HG03108 (cell line): Measurements from ENCODE around the gene COA7.

Experiments
- ATAC-seq: cut with Tn5 transposase; IDR thresholded peaks from one replicate; pipeline ENCODE4 v1.9.1; 2021; ENCODE audit warnings: moderate library complexity; ENCODE audit not compliant: unreplicated experiment

The COA7 gene

DNA sequence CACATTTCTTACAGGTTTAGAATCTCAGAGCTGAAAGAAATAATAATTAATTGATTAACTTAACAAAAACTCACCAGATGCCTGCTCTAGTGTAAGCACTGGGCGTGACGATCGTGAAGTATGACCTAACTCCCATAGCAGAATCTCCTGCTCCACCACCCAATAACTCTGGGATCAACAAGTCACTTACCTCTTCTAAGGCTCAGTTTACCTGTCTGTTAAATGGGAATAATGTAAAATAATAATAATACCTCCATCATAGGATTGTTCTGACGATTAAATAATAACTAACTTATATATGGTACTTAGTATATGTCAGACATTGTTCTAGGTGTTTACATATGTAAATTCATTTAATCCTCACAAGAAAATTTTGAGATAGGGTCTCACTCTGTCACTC is 24.6 kb downstream of the COA7 start:
- no peak for ATAC-seq

DNA sequence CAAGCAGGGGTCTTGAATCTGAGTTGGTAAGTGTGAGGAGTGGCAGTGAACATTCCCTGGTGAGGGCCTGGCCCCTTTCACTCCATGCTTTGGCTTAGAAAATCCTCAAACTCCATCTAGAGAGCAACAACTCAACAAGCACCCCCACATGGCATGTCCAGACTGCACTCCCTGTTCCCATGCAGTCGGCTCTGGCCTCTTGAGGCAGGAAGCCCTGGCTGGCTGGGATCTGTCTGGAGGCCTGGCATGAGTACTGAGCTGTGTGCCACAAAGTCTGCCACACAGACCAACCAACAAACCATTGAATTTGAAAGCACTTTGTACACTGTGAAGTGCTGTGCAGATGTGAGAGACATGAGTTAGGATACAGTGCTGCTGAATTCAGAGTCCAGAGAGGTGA is 25.2 kb downstream of the COA7 start:
- ATAC-seq, result no peak

DNA sequence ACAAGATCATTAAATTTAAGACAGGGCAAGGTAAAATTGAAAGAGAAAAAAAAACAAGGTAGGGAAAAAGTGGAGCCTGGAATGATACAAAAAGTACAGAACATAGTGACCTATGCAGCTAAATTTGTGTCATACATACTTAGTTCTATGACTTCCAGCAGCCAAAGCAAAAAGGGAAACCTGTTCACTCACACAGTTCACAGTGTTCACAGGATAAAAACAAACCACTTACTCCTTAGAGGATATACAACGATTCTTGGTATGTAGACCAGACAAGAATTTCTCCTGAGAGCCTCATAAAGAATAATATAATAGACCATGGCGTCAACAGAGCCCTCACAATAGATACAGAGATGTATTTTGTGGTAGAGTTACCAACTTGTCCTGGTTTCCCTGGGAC is 27.5 kb downstream of the COA7 start:
- ATAC-seq, result no peak

- no peak for ATAC-seq
Observed at GRCh38 chr1:52669696-52670095, 28.5 kb downstream of the COA7 start.

DNA sequence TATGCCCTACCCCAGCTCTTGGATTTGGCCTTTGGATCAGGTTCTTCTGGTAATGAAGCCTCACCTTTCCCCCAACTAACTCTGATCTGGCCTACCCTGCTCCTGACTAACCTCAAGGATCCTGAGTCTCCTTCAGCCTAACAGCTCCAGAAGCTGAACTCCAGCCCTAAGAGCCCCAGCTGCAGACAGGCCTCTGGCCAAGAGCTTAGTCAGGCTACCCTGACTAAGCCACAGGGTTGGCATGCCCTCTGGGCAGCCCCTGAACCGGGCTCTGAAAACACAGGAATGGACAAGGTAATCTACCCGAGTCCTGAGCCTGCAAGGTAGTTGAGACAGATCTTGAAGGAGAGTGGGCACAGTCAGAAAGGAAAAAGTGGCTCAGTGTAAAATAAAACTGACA is 29.4 kb downstream of the COA7 start:
- ATAC-seq, result no peak

- ATAC-seq, result no peak
Observed at GRCh38 chr1:52667984-52668383, 30.2 kb downstream of the COA7 start.

- no peak for ATAC-seq
Observed at GRCh38 chr1:52667290-52667689, 30.9 kb downstream of the COA7 start.

DNA sequence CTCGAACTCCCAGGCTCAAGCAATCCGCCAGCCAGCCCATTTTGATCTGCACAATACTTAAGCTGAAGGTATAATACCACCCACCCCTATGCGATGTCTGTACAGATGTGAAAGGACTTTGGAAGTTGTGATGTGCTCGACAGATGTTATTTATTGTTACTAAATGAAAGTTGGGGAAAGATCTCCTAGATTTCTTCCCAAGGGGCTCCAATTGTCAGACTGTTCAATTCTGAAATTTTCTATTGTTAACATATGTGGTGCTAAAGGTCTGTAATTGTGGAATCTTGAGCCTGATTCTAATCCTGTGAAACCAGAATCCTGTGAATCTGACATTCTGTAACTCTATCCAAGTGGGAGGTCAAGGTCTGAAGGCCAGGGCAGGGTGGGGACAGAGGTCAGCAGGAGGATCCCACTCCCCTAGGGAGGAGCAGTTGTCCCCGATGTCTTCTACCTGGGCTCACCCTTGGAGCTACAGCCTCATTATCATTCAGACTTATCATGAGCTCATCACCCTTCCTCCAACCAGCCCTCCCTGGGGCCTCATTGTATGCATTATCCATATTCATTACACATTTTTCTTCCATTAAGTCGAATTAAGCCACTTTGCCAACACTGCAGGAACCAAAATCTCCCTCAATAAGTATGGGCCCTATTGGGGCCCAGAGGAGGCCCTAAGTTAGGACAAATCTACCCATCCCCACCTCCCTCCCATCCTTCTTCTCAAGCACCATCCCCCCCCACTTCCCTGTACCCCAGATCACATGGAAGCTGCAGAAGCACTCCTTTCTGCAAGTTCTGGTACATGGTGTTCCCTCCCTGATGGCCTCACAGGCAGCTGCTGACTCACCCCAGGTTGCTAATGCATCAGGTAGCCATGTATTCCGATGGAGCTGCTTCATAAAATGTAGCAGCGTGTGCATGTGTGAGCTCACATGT is 32.9 kb downstream of the COA7 start:
- no peak for ATAC-seq

GRCh38 chr1:52663716-52664115 is 34.4 kb downstream of the COA7 start:
- no peak for ATAC-seq

DNA sequence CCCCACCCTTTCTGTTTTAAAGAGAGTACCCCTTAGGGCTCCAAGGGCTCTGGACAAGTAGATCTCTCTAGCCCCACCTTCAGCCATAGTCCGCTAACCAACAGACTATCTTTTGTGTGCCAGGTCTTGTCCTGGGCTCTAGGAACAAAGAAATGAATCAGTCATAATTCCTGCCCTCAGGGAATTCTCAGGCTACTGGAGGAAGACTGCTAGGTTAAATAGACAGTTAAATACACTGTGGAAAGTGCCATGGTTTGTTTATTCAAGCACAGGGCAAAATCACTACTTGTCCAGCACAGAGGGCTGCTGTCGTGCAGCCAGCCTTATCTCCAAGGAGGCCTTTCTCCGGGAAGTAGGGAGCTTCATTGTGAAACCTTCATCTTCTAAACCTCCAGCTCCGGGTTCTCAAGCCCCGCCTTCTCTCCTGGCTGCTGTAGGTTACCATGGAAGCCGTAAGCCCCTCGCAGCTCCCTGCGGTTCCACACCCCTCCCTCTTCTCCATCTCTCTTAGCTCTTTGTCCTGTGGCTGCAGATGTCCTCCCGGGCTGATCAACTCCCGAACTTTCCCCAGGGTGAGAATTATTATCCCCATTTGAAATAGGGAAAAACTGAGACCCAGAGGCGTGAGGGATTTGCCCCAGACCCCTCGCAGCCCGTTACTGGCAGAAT is 35.4 kb downstream of the COA7 start:
- ATAC-seq, result no peak

DNA sequence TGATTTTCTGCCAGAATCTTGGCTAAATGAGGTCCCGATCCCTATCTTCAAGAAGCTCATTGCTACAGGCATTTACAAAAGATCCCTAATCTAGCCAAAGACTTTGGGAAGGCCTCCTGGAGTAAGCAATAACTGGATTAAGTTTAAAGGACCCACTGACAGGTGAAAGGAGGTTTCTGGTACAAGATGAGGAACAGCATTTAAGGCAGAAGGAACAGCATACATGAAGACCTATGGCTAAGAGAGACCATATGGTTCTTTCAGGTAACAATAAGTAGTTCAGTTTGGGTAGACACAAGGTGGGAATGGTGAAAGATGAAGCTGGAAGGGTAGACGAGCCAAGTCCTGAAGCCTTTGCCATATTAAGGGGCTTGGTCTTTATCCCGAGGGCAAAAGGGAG is 37.3 kb downstream of the COA7 start:
- ATAC-seq, result no peak

DNA sequence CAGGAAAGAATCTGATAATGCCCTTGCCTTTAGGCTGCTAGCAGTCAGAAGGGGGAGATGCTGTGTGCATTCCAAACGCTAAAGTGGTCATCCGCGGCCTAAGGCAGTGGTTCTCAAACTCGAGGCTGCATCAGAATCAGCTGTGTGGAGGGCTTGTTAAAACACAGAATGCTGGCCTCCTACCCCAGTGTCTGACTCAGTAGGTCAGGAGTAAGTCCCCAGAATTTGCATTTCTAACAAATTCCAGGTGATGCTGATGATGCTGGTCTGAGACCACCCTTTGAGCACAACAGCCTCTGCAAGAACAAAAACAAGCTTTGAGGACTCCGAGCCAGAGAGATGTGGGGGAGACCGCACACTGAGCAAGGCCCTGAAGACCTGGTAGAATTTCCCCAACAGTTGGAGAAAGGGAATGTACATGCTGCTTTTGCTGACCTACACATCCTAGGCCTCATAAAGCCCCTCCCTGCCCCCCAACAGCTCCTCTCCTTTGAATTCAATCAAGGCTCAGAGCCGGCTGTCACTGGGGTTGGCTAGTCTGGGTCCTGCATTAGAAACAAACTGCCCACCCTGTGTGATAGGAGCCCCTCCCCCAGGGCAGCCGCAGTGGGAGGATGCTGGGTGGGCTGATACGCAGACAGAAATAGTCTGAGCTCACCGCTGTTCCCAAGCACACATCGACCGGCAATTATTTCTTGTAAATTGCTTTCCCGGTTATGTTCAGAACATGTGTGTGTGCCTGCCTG is 38.1 kb downstream of the COA7 start:
- no peak for ATAC-seq

DNA sequence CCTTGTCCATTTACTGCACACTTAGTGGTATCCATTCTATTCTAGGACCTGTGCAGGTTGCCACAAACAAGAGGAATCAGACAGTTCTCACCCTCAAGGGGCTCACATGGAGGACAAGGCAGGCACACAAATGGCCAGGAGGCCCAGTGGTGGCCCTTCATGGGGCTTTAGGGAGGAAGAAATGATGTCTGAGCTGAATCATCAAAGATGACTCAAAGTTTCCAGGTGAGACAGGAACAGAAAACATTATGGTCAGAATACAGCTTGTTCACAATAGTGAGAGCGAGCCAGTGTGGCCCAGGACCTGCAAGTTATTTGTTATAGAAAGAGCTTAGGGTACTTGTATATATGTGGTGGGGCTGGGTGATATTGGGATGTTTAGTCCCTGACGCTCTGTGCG is 38.8 kb downstream of the COA7 start:
- peak; percentile 80 for ATAC-seq

DNA sequence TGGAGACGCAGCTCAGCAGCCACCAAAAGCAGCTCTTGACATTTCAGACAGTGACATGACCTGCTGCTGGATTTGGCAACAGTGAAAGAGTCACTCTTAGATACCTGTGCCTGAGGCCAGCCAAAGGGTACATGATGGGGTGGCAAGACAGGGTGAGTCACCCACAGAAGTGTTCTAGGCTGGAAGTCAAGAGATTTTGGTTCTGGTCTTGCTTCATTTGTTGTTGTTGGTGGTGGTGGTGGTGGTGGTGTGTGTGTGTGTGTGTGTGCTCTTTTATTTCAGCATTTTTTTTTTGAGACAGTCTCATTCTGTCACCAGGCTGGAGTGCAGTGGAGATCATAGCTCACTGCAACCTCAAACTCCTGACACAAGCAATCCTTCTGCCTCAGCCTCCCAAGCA is 39.4 kb downstream of the COA7 start:
- ATAC-seq, result no peak

DNA sequence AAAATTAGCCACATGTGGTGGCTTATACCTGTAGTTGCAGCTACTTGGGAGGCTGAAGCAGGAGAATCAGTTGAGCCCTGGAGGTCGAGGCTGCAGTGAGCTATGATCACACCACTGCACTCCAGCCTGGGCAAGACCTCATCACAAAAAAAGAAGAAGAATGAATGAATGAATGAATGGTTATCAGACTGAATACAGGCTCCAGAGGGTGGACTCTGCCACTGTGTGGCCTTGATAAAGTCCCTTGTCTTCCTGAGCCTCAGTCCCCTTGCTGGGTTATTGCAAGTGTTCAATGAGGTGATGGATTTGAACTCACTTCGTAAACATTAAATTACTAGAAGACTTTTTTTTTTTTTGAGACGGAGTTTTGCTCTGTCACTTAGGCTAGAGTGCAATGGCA is 40.4 kb downstream of the COA7 start:
- ATAC-seq, result no peak

GRCh38 chr1:52654063-52654462 is 44.1 kb downstream of the COA7 start:
- no peak for ATAC-seq

- no peak for ATAC-seq
Observed at GRCh38 chr1:52653207-52653849, 44.8 kb downstream of the COA7 start.

- ATAC-seq, result no peak
Observed at GRCh38 chr1:52651904-52652303, 46.2 kb downstream of the COA7 start.

DNA sequence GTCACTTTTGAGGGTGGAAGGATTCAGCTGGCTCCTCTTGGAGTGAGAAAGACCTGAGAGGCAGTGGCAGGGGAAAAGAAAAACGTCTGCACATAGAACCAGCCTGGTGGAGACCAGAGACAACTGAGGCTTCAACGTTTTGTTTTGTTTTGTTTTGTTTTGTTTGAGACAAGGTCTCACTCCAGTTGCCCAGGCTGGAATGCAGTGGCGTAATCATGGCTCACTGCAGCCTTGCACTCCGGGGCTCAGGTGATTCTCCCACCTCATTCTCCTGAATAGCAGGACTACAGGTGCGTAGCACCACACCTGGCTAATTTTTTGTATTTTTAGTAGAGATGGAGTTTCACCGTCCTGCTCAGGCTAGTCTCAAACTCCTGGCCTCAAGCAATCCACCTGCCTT is 52.9 kb downstream of the COA7 start:
- no peak for ATAC-seq

- ATAC-seq, result no peak
Observed at GRCh38 chr1:52641307-52641706, 56.8 kb downstream of the COA7 start.

- ATAC-seq, result no peak
Observed at GRCh38 chr1:52640697-52641096, 57.5 kb downstream of the COA7 start.
